Endothelial cell of umbilical vein (primary cell): ENCODE data around the gene ID2. TPM values are rescaled to one million over a fixed set of nuclear protein-coding genes. Genes with fewer than 3 reads are reported as not detected.

Experiments
- BruUV-seq: library from RNA; stranded (reverse); fragments of 400-500 nt; replicated peaks from 2 replicates; lab custom pipeline; 2021; lab: Mats Ljungman, UMichigan
- CTCF ChIA-PET: fragments of 300-600, 350-600 bp; sonication (Branson Sonifier 250); formaldehyde crosslinking; loops from one replicate; lab custom pipeline; 2021; ENCODE audit warnings: antibody characterized with exemption, inconsistent platforms; lab: Charles Lee
- POLR2A ChIA-PET: fragments of 300-600, 350-600 bp; sonication (Branson Sonifier 250); formaldehyde crosslinking; loops from one replicate; lab custom pipeline; 2021; ENCODE audit warnings: antibody characterized with exemption, inconsistent platforms; lab: Charles Lee
- DNase-seq: peaks from one replicate; pipeline ENCODE4 v3.0.0-alpha.2; 2011; ENCODE audit warnings: low read depth, low spot score
- FAIRE-seq: peaks from 2 replicates; lab custom pipeline; 2011; peaks lifted over from hg19 to GRCh38; lab: Jason Lieb, UNC
- H2AFZ ChIP-seq: 2 replicates; pipeline ENCODE4 v1.6.0; 2012; ENCODE audit warnings: low read depth, low read length, control low read depth, inconsistent platforms
- H3K27ac ChIP-seq: 2 replicates; pipeline ENCODE4 v1.5.1; 2011; ENCODE audit warnings: low read depth, mild to moderate bottlenecking, control low read depth, low read length, moderate library complexity; ENCODE audit not compliant: insufficient read depth
- H3K27me3 ChIP-seq, 2 experiments: 2 replicates each; pipeline versions ENCODE4 v1.6.0 to v1.6.1; 2011; ENCODE audit warnings: low read length in 2 of 2, mixed read lengths in 1 of 2; ENCODE audit not compliant: control insufficient read depth in 2 of 2, insufficient read depth in 2 of 2
- H3K36me3 ChIP-seq, 2 experiments: 2 replicates in 1 of 2; 3 replicates in 1 of 2; pipeline ENCODE4 v1.5.1; 2011; ENCODE audit warnings: low read length in 2 of 2, mild to moderate bottlenecking in 1 of 2, moderate library complexity in 1 of 2; ENCODE audit not compliant: control insufficient read depth in 2 of 2, insufficient read depth in 2 of 2; ENCODE audit errors: extremely low read depth in 1 of 2
- H3K4me1 ChIP-seq: 3 replicates; pipeline ENCODE4 v1.5.1; 2011; ENCODE audit warnings: mild to moderate bottlenecking, low read length; ENCODE audit not compliant: control insufficient read depth, insufficient read depth; ENCODE audit errors: extremely low read depth
- H3K4me2 ChIP-seq: 2 replicates; pipeline ENCODE4 v1.6.1; 2011; ENCODE audit warnings: low read length, control low read depth, mixed read lengths; ENCODE audit not compliant: insufficient read depth
- H3K4me3 ChIP-seq, 3 experiments: fragments of 200-600 bp in 1 of 3; sonication (generic), shearing (Covaris generic) in 1 of 3; replicated peaks in 1 of 3; 2 replicates each; pipeline ENCODE4 v1.5.1; 2011 to 2016; ENCODE audit warnings: control low read depth in 3 of 3, low read length in 3 of 3, mild to moderate bottlenecking in 2 of 3, inconsistent platforms in 1 of 3, low read depth in 1 of 3, moderate library complexity in 1 of 3; ENCODE audit not compliant: insufficient read depth in 1 of 3
- H3K79me2 ChIP-seq: 2 replicates; pipeline ENCODE4 v1.6.0; 2012; ENCODE audit warnings: low read length, inconsistent platforms; ENCODE audit not compliant: control insufficient read depth, insufficient read depth
- H3K9ac ChIP-seq: replicated peaks from 2 replicates; pipeline ENCODE3; 2011; ENCODE audit warnings: low read length, control low read depth; ENCODE audit not compliant: insufficient read depth; ENCODE audit errors: extremely low read depth
- H3K9me1 ChIP-seq: replicated peaks from 3 replicates; pipeline ENCODE4 v1.6.0; 2011; ENCODE audit warnings: mild to moderate bottlenecking, low read length; ENCODE audit not compliant: control insufficient read depth, insufficient read depth; ENCODE audit errors: extremely low read depth
- H3K9me3 ChIP-seq: replicated peaks from 2 replicates; pipeline ENCODE4 v1.5.1; 2012; ENCODE audit warnings: low read length, inconsistent platforms; ENCODE audit not compliant: control insufficient read depth, insufficient read depth
- H4K20me1 ChIP-seq: replicated peaks from 2 replicates; pipeline ENCODE3; 2011; ENCODE audit warnings: mild to moderate bottlenecking, low read length; ENCODE audit not compliant: control insufficient read depth, insufficient read depth; ENCODE audit errors: extremely low read depth
- CTCF ChIP-seq, 2 donors: IDR thresholded peaks; 1 replicate in 1 of 2; 2 replicates in 1 of 2; pipeline ENCODE4 v1.5.1; 2011; ENCODE audit warnings: low read length in 2 of 2, mild to moderate bottlenecking in 2 of 2, moderate library complexity in 2 of 2, control low read depth in 1 of 2, inconsistent platforms in 1 of 2, low read depth in 1 of 2; ENCODE audit not compliant: insufficient read depth in 1 of 2; ENCODE audit errors: extremely low read depth in 1 of 2
- GATA2 ChIP-seq: IDR thresholded peaks from 2 replicates; pipeline ENCODE4 v1.7.0; 2011; ENCODE audit warnings: low read depth, mild to moderate bottlenecking, moderate library complexity, mixed read lengths, low read length; ENCODE audit not compliant: insufficient read length, insufficient read depth
- JUN ChIP-seq: IDR thresholded peaks from 2 replicates; pipeline ENCODE4 v1.6.1; 2011; ENCODE audit warnings: borderline replicate concordance, low read depth; ENCODE audit not compliant: insufficient read length, insufficient read depth
- MYC ChIP-seq: IDR thresholded peaks from one replicate; pipeline ENCODE4 v1.6.1; 2011; ENCODE audit warnings: mild to moderate bottlenecking, low read depth, low read length
- dilution Hi-C: fragments of 300-500 bp; cut with MboI; formaldehyde crosslinking; loops from one replicate; pipeline ENCODE4 v1.15.0; 2019; ENCODE audit warnings: low sequenced_read_pairs; ENCODE audit not compliant: extremely low pct_ligation_motif_present
- intact Hi-C: fragments of 100-400 bp; cut with micrococcal nuclease; formaldehyde crosslinking; loops from one replicate; pipeline ENCODE4 v1.10.0; 2022
- polyA plus RNA-seq, 4 experiments: library from polyadenylated mRNA; depleted of rRNA in 3 of 4; stranded (reverse) in 3 of 4; unstranded in 1 of 4; fragments of >200 nt; gene quantifications; 2 replicates each; pipeline versions ENCODE4 v1.2.1 to v1.2.3, GENCODE V29; 2011 to 2012; ENCODE audit warnings: missing spikeins in 1 of 4
- total RNA-seq: library from RNA; stranded (reverse); gene quantifications from 2 replicates; pipeline ENCODE4 v1.2.3, GENCODE V29; 2021
- TF ChIP-seq, protein P1 (sequence below): IDR thresholded peaks from 2 replicates; pipeline ENCODE4 v1.6.1; 2011; ENCODE audit not compliant: insufficient read depth, insufficient read length

The ID2 gene
- total and polyA plus RNA-seq, 2 donors (not counting 3 experiments of a cell fraction or from before 2014, with no cell fraction given): 4.1 to 29.1 TPM

DNA sequence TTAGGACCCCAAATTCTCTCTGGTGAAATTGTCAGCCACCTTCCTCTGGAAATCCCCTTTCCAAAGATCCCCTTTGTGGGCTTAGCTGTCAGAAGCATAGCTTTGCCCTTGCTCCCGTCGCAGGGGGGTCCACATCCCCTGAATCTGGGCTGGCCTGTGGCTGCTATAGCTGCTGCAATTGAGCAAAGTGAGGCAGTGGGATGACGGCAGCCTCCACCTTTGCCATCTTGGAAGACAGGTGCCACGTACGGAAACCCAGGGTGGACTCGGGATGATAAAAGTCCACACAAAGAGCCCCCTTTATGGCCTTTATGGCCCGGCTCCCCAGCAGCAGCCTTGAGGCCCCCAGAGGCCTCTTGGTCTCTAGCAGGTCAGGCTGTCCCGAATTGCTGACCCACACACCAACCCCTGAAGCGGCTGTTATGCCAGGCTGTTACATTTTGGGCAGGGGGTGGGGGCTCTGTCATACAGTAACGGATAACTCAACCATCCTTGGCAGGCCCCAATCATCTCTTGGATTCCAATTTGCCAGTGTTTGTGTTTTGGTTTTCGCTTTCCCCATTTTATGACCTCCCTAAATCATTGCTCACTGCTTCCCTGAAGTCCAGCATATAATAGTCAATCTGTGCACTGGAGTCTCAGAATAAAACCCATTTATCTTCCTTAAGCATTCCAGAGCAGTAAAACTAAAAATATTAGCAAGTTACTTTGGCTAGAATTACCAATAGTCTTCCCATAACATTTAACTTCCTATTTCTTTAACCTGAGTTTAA lies 33.2 kb upstream of the ID2 start:
- H3K9me1 ChIP-seq: no peaks in the 10 kb centered on the region
- dilution Hi-C loops: no loop called here
- FAIRE-seq (no peak), DNase-seq (no peak)
- H4K20me1 ChIP-seq: no peaks in the 10 kb centered on the region
- H3K36me3 ChIP-seq: no peaks in the 10 kb centered on the region
- no peak for TF ChIP-seq MYC
- no peaks in the 10 kb centered on the region for H3K27me3 ChIP-seq
- no peak overlapping the region for H3K9ac ChIP-seq
- no peaks in the 10 kb centered on the region for H3K4me1 ChIP-seq
- no peak overlapping the region for H2AFZ ChIP-seq
- POLR2A ChIA-PET: no interaction called here
- intact Hi-C loops: no loop called here
- no peak overlapping the region for H3K27ac ChIP-seq
- no peak overlapping the region for H3K4me3 ChIP-seq
- no TSS peak for BruUV-seq
- CTCF ChIA-PET: no interaction called here
- H3K79me2 ChIP-seq: no peaks in the 10 kb centered on the region
- H3K9me3 ChIP-seq: no peaks in the 10 kb centered on the region
- H3K4me2 ChIP-seq: no peak overlapping the region

GRCh38 chr2:8649718-8650117 lies 32.1 kb upstream of the ID2 start:
- ChIA-PET CTCF (no interaction called here), POLR2A (no interaction called here)
- Histone ChIP-seq H3K27me3 (no peaks in the 10 kb centered on the region), H3K9ac (no peak overlapping the region), H3K4me3 (no peak overlapping the region), H3K36me3 (no peaks in the 10 kb centered on the region), H3K4me2 (no peak overlapping the region), H3K27ac (no peak overlapping the region), H3K9me3 (no peaks in the 10 kb centered on the region), H2AFZ (no peak overlapping the region), H4K20me1 (no peaks in the 10 kb centered on the region), H3K9me1 (no peaks in the 10 kb centered on the region), H3K79me2 (no peaks in the 10 kb centered on the region), H3K4me1 (no peaks in the 10 kb centered on the region)
- DNase-seq (no peak), FAIRE-seq (no peak)
- dilution Hi-C loops: no loop called here
- BruUV-seq: no TSS peak
- intact Hi-C loops: no loop called here
- TF ChIP-seq MYC: no peak
- TF ChIP-seq JUN: no peak
- no peak for TF ChIP-seq GATA2
- TF ChIP-seq CTCF (IDR thresholded peaks at IDR 0.05; ENCODE audit: extremely low read depth in 1 of 2, insufficient read depth in 1 of 2, low read depth in 1 of 2, low read length in 2 of 2): no peak
- TF ChIP-seq, protein P1, sequence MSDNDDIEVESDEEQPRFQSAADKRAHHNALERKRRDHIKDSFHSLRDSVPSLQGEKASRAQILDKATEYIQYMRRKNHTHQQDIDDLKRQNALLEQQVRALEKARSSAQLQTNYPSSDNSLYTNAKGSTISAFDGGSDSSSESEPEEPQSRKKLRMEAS: no peak
